GM18909 (cell line): Measurements from ENCODE around the gene ATAD3B.
"Not testable (repeated sequence)": the region's sequence is repeated elsewhere in the genome, so short reads cannot be mapped to it uniquely, and the experiment has no call there.

Experiments
- ATAC-seq: cut with Tn5 transposase; IDR thresholded peaks from one replicate; pipeline ENCODE4 v1.9.1; 2021; ENCODE audit warnings: mild to moderate bottlenecking; ENCODE audit not compliant: unreplicated experiment, poor library complexity

The ATAD3B gene

GRCh38 chr1:1527092-1527816 is 55.7 kb downstream of the ATAD3B start:
- no peak for ATAC-seq

- no peak for ATAC-seq
Observed at GRCh38 chr1:1528301-1529267, 57.0 kb downstream of the ATAD3B start.

GRCh38 chr1:1529321-1529720 is 57.8 kb downstream of the ATAD3B start:
- no peak for ATAC-seq

- no peak for ATAC-seq
Observed at GRCh38 chr1:1529936-1530335, 58.4 kb downstream of the ATAD3B start.

GRCh38 chr1:1531947-1532346 is 60.4 kb downstream of the ATAD3B start:
- ATAC-seq = no peak

GRCh38 chr1:1533176-1533893 is 61.8 kb downstream of the ATAD3B start:
- not testable (repeated sequence) for ATAC-seq

- ATAC-seq = not testable (repeated sequence)
Observed at GRCh38 chr1:1533894-1534291, 62.3 kb downstream of the ATAD3B start.

- ATAC-seq = no peak
Observed at GRCh38 chr1:1534401-1535154, 63.0 kb downstream of the ATAD3B start.

- ATAC-seq = no peak
Observed at GRCh38 chr1:1535201-1536018, 63.8 kb downstream of the ATAD3B start.

- no peak for ATAC-seq
Observed at GRCh38 chr1:1536019-1536937, 64.7 kb downstream of the ATAD3B start.

- no peak for ATAC-seq
Observed at GRCh38 chr1:1536938-1537546, 65.5 kb downstream of the ATAD3B start.

GRCh38 chr1:1537626-1538250 is 66.2 kb downstream of the ATAD3B start:
- ATAC-seq = no peak

GRCh38 chr1:1538334-1538733 is 66.8 kb downstream of the ATAD3B start:
- ATAC-seq = no peak

GRCh38 chr1:1538989-1539309 is 67.4 kb downstream of the ATAD3B start:
- no peak for ATAC-seq

GRCh38 chr1:1539310-1540089 is 67.9 kb downstream of the ATAD3B start:
- no peak for ATAC-seq

GRCh38 chr1:1540090-1540817 is 68.7 kb downstream of the ATAD3B start, which contains the start of gene TMEM240:
TMEM240 (minus strand) TSS chr1:1540624; CDS start chr1:1540346, 278 bp downstream.
- ATAC-seq = no peak
